ENCODE measurements around the gene AGO4.
"Not testable (repeated sequence)": the region's sequence is repeated elsewhere in the genome, so short reads cannot be mapped to it uniquely, and the experiment has no call there.

The AGO4 gene

GRCh38 chr1:35887508-35887907 is 79.7 kb downstream of the AGO4 start:
- no peak overlapping the region for H4K91ac ChIP-seq (ENCODE audit: low read depth, low read length)
- H3K79me1 ChIP-seq (ENCODE audit: low read length), result peaks cover 4% of the 10 kb centered on the region
- no peak for DNase-seq
- H3K9ac ChIP-seq (ENCODE audit: low read length), result no peak overlapping the region
- no peak overlapping the region for H2AK5ac ChIP-seq (ENCODE audit: low read length)
- no peak overlapping the region for H3K18ac ChIP-seq (ENCODE audit: low read length)
- no peak overlapping the region for H2BK5ac ChIP-seq (ENCODE audit: low read depth, low read length, poor library complexity)
- H3K4ac ChIP-seq (ENCODE audit: low read depth, low read length), result no peak overlapping the region
- peaks cover 1% of the 10 kb centered on the region for H3K9me3 ChIP-seq (ENCODE audit: insufficient read depth, low read depth, low read length)
- H3K4me3 ChIP-seq (ENCODE audit: low read depth, low read length), result no peak overlapping the region
- H3K79me2 ChIP-seq (ENCODE audit: control insufficient read depth, insufficient read depth, low read length, poor library complexity), result peaks cover 9% of the 10 kb centered on the region
- H3K4me1 ChIP-seq (ENCODE audit: control insufficient read depth in 1 of 2, insufficient read depth in 2 of 2, low read length in 2 of 2), result peaks cover 18 to 22% of the 10 kb centered on the region in 2 experiments
- H4K12ac ChIP-seq (ENCODE audit: low read depth, low read length), result no peak overlapping the region
- no peak overlapping the region for H3K23ac ChIP-seq (ENCODE audit: low read length)
- no CpG with 5 or more reads among the region's 2 CpGs for WGBS (ENCODE audit: extremely low coverage, insufficient coverage, insufficient read length)
- no peak overlapping the region for H4K8ac ChIP-seq (ENCODE audit: low read depth, low read length)
- no peaks in the 10 kb centered on the region for H3K27me3 ChIP-seq (ENCODE audit: insufficient read depth, low read length)
- no peak overlapping the region for H2BK120ac ChIP-seq (ENCODE audit: insufficient read depth, low read length, poor library complexity)
- H3K36me3 ChIP-seq (ENCODE audit: control insufficient read depth in 1 of 2, insufficient read depth in 2 of 2, low read length in 2 of 2), result peaks cover 4 to 9% of the 10 kb centered on the region in 2 experiments
- H3K4me2 ChIP-seq (ENCODE audit: low read length), result no peak overlapping the region
- no peak overlapping the region for H2AFZ ChIP-seq (ENCODE audit: insufficient read depth, low read length, poor library complexity)
- no peak overlapping the region for H3K27ac ChIP-seq (ENCODE audit: low read depth, low read length)
- no peak overlapping the region for H2BK12ac ChIP-seq (ENCODE audit: low read length)
- H3K14ac ChIP-seq (ENCODE audit: low read length), result no peak overlapping the region

DNA sequence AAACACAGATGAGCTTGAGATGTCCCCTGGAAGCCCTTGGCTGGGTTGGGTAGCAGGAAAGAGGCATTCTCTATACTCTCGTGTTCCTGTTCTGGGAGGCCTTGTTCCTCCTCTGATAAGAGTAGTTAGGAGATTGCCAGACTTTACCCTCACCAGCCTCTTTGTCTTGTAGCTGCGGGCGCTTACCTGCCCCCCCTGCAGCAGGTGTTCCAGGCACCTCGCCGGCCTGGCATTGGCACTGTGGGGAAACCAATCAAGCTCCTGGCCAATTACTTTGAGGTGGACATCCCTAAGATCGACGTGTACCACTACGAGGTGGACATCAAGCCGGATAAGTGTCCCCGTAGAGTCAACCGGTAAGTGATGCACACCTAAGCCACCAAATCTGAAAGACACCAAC is 80.4 kb downstream of the AGO4 start:
- H3K4me1 ChIP-seq (ENCODE audit: control insufficient read depth in 1 of 2, insufficient read depth in 2 of 2, low read length in 2 of 2), result peaks cover 18 to 21% of the 10 kb centered on the region in 2 experiments
- no peak overlapping the region for H3K4me3 ChIP-seq (ENCODE audit: low read depth, low read length)
- peaks cover 7 to 14% of the 10 kb centered on the region in 2 experiments for H3K36me3 ChIP-seq (ENCODE audit: control insufficient read depth in 1 of 2, insufficient read depth in 2 of 2, low read length in 2 of 2)

DNA sequence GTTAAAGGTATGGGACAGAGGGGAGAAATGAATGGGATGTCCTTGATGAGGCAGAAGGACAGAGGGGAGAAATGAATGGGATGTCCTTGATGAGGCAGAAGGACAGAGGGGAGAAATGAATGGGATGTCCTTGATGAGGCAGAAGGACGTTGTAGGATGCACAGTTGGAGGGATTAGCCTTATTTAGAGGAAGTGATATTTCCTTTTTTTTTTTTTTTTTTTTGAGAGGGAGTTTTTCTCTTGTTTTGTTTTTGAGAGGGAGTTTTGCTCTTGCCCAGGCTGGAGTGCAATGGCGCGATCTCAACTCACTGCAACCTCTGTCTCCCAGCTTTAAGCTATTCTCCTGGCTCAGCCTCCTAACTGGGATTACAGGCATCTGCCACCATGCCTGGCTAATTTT is 81.2 kb downstream of the AGO4 start:
- H3K14ac ChIP-seq (ENCODE audit: low read length); H3K79me2 ChIP-seq (ENCODE audit: control insufficient read depth, insufficient read depth, low read length, poor library complexity); H3K18ac ChIP-seq (ENCODE audit: low read length); H2AFZ ChIP-seq (ENCODE audit: insufficient read depth, low read length, poor library complexity); H2BK5ac ChIP-seq (ENCODE audit: low read depth, low read length, poor library complexity); H3K4me3 ChIP-seq (ENCODE audit: low read depth, low read length); H3K79me1 ChIP-seq (ENCODE audit: low read length); H4K8ac ChIP-seq (ENCODE audit: low read depth, low read length); H2BK12ac ChIP-seq (ENCODE audit: low read length); H3K27me3 ChIP-seq (ENCODE audit: insufficient read depth, low read length); H3K27ac ChIP-seq (ENCODE audit: low read depth, low read length); H2AK5ac ChIP-seq (ENCODE audit: low read length); H3K9me3 ChIP-seq (ENCODE audit: insufficient read depth, low read depth, low read length); H2BK120ac ChIP-seq (ENCODE audit: insufficient read depth, low read length, poor library complexity); H3K4me2 ChIP-seq (ENCODE audit: low read length); H3K23ac ChIP-seq (ENCODE audit: low read length); H4K12ac ChIP-seq (ENCODE audit: low read depth, low read length); H4K91ac ChIP-seq (ENCODE audit: low read depth, low read length); H3K4ac ChIP-seq (ENCODE audit: low read depth, low read length); DNase-seq; H3K9ac ChIP-seq (ENCODE audit: low read length): not testable (repeated sequence)
- peaks cover 19 to 24% of the 10 kb centered on the region in 2 experiments for H3K4me1 ChIP-seq (ENCODE audit: control insufficient read depth in 1 of 2, insufficient read depth in 2 of 2, low read length in 2 of 2)
- H3K36me3 ChIP-seq (ENCODE audit: control insufficient read depth in 1 of 2, insufficient read depth in 2 of 2, low read length in 2 of 2), result peaks cover 12 to 19% of the 10 kb centered on the region in 2 experiments
- no CpG with 5 or more reads among the region's 3 CpGs for WGBS (ENCODE audit: extremely low coverage, insufficient coverage, insufficient read length)

More for the DNA sequence above, 80.4 kb downstream of the AGO4 start:
- Histone ChIP-seq H4K12ac (ENCODE audit: low read depth, low read length) (no peak overlapping the region), H4K91ac (ENCODE audit: low read depth, low read length) (no peak overlapping the region), H2BK12ac (ENCODE audit: low read length) (no peak overlapping the region), H2AK5ac (ENCODE audit: low read length) (no peak overlapping the region), H3K4ac (ENCODE audit: low read depth, low read length) (no peak overlapping the region), H2AFZ (ENCODE audit: insufficient read depth, low read length, poor library complexity) (no peak overlapping the region), H3K79me2 (ENCODE audit: control insufficient read depth, insufficient read depth, low read length, poor library complexity) (peaks cover 7% of the 10 kb centered on the region), H3K9me3 (ENCODE audit: insufficient read depth, low read depth, low read length) (peaks cover 1% of the 10 kb centered on the region), H2BK5ac (ENCODE audit: low read depth, low read length, poor library complexity) (no peak overlapping the region), H3K4me2 (ENCODE audit: low read length) (no peak overlapping the region), H3K23ac (ENCODE audit: low read length) (no peak overlapping the region), H3K79me1 (ENCODE audit: low read length) (peaks cover 2% of the 10 kb centered on the region), H3K18ac (ENCODE audit: low read length) (no peak overlapping the region), H3K14ac (ENCODE audit: low read length) (no peak overlapping the region), H3K27ac (ENCODE audit: low read depth, low read length) (no peak overlapping the region), H3K9ac (ENCODE audit: low read length) (no peak overlapping the region), H2BK120ac (ENCODE audit: insufficient read depth, low read length, poor library complexity) (no peak overlapping the region), H4K8ac (ENCODE audit: low read depth, low read length) (no peak overlapping the region), H3K27me3 (ENCODE audit: insufficient read depth, low read length) (no peaks in the 10 kb centered on the region)
- no CpG with 5 or more reads among the region's 11 CpGs for WGBS (ENCODE audit: extremely low coverage, insufficient coverage, insufficient read length)
- DNase-seq, result no peak

DNA sequence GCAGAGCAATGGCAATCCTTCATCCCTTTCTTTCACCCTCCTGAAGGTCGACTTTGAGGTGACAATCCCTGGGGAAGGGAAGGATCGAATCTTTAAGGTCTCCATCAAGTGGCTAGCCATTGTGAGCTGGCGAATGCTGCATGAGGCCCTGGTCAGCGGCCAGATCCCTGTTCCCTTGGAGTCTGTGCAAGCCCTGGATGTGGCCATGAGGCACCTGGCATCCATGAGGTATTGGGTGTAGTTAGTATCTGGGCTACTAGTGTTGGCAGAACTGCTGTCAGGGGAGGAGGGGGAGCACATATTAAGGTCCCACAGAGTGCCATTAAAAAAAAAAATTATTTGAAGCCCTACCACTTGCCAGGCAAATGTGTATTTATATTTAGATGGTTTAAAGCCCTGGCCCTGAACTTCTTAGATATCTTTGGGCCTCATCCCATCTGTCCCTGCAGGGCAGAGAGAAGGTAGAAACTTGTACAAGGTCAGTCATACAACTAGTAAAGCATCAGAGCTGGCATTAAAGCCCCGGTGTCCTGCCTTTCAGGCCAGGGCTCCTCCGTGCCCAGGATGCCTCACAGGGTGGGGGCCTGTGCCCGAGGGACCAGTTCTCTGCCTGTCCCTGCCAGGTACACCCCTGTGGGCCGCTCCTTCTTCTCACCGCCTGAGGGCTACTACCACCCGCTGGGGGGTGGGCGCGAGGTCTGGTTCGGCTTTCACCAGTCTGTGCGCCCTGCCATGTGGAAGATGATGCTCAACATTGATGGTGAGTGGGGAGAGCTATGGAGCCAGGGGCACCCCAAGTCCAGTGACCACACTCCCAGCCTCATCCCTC is 85.4 kb downstream of the AGO4 start:
- no peak overlapping the region for H4K12ac ChIP-seq (ENCODE audit: low read depth, low read length)
- H2BK12ac ChIP-seq (ENCODE audit: low read length), result no peak overlapping the region

More for the DNA sequence above, 85.4 kb downstream of the AGO4 start:
- H3K79me1 ChIP-seq (ENCODE audit: low read length), result no peaks in the 10 kb centered on the region
- no peak overlapping the region for H2AFZ ChIP-seq (ENCODE audit: insufficient read depth, low read length, poor library complexity)
- no peak overlapping the region for H3K27ac ChIP-seq (ENCODE audit: low read depth, low read length)
- H3K4me3 ChIP-seq (ENCODE audit: low read depth, low read length), result no peak overlapping the region
- no peak overlapping the region for H3K9ac ChIP-seq (ENCODE audit: low read length)
- H3K4me2 ChIP-seq (ENCODE audit: low read length), result no peak overlapping the region
- H2BK5ac ChIP-seq (ENCODE audit: low read depth, low read length, poor library complexity), result no peak overlapping the region
- peaks cover 3 to 6% of the 10 kb centered on the region in 2 experiments for H3K4me1 ChIP-seq (ENCODE audit: control insufficient read depth in 1 of 2, insufficient read depth in 2 of 2, low read length in 2 of 2)
- no peak overlapping the region for H3K4ac ChIP-seq (ENCODE audit: low read depth, low read length)
- H3K79me2 ChIP-seq (ENCODE audit: control insufficient read depth, insufficient read depth, low read length, poor library complexity), result no peaks in the 10 kb centered on the region
- H2BK120ac ChIP-seq (ENCODE audit: insufficient read depth, low read length, poor library complexity), result no peak overlapping the region
- no peak overlapping the region for H3K23ac ChIP-seq (ENCODE audit: low read length)
- peaks cover 1% of the 10 kb centered on the region for H3K9me3 ChIP-seq (ENCODE audit: insufficient read depth, low read depth, low read length)
- no peaks in the 10 kb centered on the region for H3K27me3 ChIP-seq (ENCODE audit: insufficient read depth, low read length)
- DNase-seq, result no peak
- H3K36me3 ChIP-seq (ENCODE audit: control insufficient read depth in 1 of 2, insufficient read depth in 2 of 2, low read length in 2 of 2), result peaks cover 20 to 28% of the 10 kb centered on the region in 2 experiments
- H4K91ac ChIP-seq (ENCODE audit: low read depth, low read length), result no peak overlapping the region
- no peak overlapping the region for H3K18ac ChIP-seq (ENCODE audit: low read length)
- WGBS (ENCODE audit: extremely low coverage, insufficient coverage, insufficient read length), result no CpG with 5 or more reads among the region's 14 CpGs
- H3K14ac ChIP-seq (ENCODE audit: low read length), result no peak overlapping the region
- no peak overlapping the region for H4K8ac ChIP-seq (ENCODE audit: low read depth, low read length)
- H2AK5ac ChIP-seq (ENCODE audit: low read length), result no peak overlapping the region
